ENCODE measurements around the gene ASB2. TPM values are rescaled to one million over a fixed set of nuclear protein-coding genes. Genes with fewer than 3 reads are reported as not detected.
A peak's percentile ranks its signal among the peaks of the same experiment; 100 is the strongest.

The ASB2 gene
- total RNA-seq, 2 donors from 2014 or later = 47.2 to 48.3 TPM

DNA sequence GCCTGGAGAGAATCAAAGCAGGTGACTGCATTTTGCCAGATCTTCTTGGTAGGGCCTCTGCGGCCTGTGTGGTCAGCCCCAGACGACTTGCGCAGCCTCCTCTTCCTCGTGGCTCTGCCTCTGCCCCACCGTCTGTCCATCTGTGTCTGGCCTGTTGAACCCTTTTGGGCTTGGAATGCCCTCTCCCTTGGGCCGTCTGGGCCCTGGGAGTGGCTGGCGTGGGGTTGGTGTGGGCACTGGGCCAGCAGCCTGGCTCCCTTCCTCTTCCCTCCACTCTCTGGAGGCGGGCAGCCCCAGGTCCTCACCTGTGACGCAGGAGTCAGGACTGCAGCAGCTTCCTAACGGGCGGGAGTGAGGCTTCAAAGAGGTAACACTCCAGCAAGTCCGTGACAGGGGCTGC, 11.0 kb upstream of the ASB2 start:
- ATAC-seq (ENCODE audit: insufficient number of reproducible peaks, low FRiP score, low read depth) = no peak
- H3K4me1 ChIP-seq (ENCODE audit: control insufficient read depth in 1 of 2, low read depth in 2 of 2) = peaks cover 0 to 51% of the 10 kb centered on the region in 2 donors

DNA sequence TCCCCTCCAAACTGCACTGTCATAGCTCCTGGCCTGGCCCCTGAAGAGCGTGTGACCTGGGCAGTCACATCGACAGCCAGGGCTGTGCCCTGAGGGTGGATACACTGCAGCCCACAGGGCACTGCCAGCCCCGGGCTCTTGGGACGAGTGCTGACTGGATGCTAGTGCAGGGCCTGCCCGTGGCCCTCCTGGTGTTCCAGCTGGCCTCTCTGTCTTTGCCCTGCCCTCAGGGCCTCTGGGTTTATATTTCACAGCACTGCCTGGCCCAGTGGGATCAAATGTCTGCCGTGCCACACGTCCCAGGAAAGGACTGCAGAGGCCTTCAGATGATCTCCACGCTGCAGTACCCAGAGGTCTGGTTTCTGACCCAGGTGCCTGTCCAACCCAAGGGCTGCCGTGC, 10.6 kb upstream of the ASB2 start:
- Histone ChIP-seq H3K36me3 (no peaks in the 10 kb centered on the region), H3K27ac (peak overlapping the region; percentile 66 to 80), H3K27me3 (replicated peaks; ENCODE audit: insufficient read depth) (no peaks in the 10 kb centered on the region), H3K4me3 (no peak overlapping the region), H3K4me1 (ENCODE audit: control insufficient read depth in 1 of 2, low read depth in 2 of 2) (peaks cover 0 to 56% of the 10 kb centered on the region in 2 donors), H3K9me3 (no peaks in the 10 kb centered on the region)
- TF ChIP-seq, protein P1, sequence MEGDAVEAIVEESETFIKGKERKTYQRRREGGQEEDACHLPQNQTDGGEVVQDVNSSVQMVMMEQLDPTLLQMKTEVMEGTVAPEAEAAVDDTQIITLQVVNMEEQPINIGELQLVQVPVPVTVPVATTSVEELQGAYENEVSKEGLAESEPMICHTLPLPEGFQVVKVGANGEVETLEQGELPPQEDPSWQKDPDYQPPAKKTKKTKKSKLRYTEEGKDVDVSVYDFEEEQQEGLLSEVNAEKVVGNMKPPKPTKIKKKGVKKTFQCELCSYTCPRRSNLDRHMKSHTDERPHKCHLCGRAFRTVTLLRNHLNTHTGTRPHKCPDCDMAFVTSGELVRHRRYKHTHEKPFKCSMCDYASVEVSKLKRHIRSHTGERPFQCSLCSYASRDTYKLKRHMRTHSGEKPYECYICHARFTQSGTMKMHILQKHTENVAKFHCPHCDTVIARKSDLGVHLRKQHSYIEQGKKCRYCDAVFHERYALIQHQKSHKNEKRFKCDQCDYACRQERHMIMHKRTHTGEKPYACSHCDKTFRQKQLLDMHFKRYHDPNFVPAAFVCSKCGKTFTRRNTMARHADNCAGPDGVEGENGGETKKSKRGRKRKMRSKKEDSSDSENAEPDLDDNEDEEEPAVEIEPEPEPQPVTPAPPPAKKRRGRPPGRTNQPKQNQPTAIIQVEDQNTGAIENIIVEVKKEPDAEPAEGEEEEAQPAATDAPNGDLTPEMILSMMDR (IDR thresholded peaks at IDR 0.05) = no peak
- DNase-seq (ENCODE audit: low spot score) (no peak), ATAC-seq (ENCODE audit: insufficient number of reproducible peaks, low FRiP score, low read depth) (no peak)

More for the DNA sequence above, 11.0 kb upstream of the ASB2 start:
- TF ChIP-seq, protein P1 (IDR thresholded peaks at IDR 0.05) = no peak
- H3K9me3 ChIP-seq = no peaks in the 10 kb centered on the region
- H3K36me3 ChIP-seq = no peaks in the 10 kb centered on the region
- no peaks in the 10 kb centered on the region for H3K27me3 ChIP-seq (replicated peaks; ENCODE audit: insufficient read depth)
- H3K4me3 ChIP-seq = peak overlapping the region; percentile 2
- H3K27ac ChIP-seq = peak overlapping the region; percentile 66 to 80
- DNase-seq (ENCODE audit: low spot score) = no peak

DNA sequence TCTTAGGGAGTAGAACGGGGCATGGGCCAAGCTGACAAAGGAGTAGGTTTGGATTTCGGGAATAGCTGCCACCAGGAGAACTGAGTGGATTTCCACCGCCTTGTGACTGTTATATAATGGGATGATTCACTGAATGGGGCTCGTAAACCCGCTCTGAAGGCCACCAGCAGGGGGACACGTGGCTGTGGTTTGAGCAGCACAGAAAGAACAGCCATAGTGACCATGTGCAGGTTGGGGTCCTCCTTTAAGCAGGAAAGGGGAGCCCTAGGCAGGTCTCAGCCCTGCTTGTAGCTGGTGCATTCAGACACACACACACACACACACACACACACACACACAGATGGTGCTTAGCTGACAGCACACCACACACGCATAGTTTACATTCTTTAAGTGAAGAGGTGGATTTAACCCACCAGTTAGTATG, 8.6 kb upstream of the ASB2 start:
- peak; percentile 25 for ATAC-seq (ENCODE audit: insufficient number of reproducible peaks, low FRiP score, low read depth)
- H3K27ac ChIP-seq = peak overlapping the region; percentile 59 to 67
- TF ChIP-seq, protein P1 (IDR thresholded peaks at IDR 0.05) = peak; percentile 64

DNA sequence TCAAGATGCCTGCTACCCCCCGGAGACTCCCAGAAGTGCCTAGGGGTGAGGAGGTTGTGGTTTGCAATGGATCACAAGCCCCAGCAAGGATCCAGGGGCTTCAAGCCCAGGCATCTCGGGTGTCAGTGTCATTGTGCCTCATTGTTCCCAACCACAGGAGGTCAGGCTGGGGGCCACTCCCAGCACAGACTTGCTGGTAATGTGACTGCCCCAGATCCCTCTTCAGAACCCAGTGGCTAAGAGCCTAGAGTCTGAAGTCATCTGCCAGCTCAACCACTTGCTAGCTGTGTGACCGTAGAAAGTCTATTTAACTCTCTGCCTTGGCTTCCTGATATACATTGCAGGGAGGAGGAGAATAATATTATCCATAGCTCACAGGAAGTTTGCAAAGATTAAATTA, 7.7 kb upstream of the ASB2 start:
- TF ChIP-seq, protein P1 (IDR thresholded peaks at IDR 0.05) = no peak
- H3K9me3 ChIP-seq = no peaks in the 10 kb centered on the region
- H3K4me3 ChIP-seq = no peak overlapping the region
- ATAC-seq (ENCODE audit: insufficient number of reproducible peaks, low FRiP score, low read depth) = no peak
- no peaks in the 10 kb centered on the region for H3K36me3 ChIP-seq
- DNase-seq (ENCODE audit: low spot score) = no peak
- H3K27ac ChIP-seq = peak overlapping the region; percentile 90 to 91
- peaks cover 5 to 76% of the 10 kb centered on the region in 2 donors for H3K4me1 ChIP-seq (ENCODE audit: control insufficient read depth in 1 of 2, low read depth in 2 of 2)
- no peaks in the 10 kb centered on the region for H3K27me3 ChIP-seq (replicated peaks; ENCODE audit: insufficient read depth)

More for the DNA sequence above, 8.6 kb upstream of the ASB2 start:
- Histone ChIP-seq H3K4me1 (ENCODE audit: control insufficient read depth in 1 of 2, low read depth in 2 of 2) (peaks cover 5 to 75% of the 10 kb centered on the region in 2 donors), H3K27me3 (replicated peaks; ENCODE audit: insufficient read depth) (no peaks in the 10 kb centered on the region), H3K36me3 (no peaks in the 10 kb centered on the region), H3K4me3 (no peak overlapping the region), H3K9me3 (no peaks in the 10 kb centered on the region)
- no peak for DNase-seq (ENCODE audit: low spot score)

DNA sequence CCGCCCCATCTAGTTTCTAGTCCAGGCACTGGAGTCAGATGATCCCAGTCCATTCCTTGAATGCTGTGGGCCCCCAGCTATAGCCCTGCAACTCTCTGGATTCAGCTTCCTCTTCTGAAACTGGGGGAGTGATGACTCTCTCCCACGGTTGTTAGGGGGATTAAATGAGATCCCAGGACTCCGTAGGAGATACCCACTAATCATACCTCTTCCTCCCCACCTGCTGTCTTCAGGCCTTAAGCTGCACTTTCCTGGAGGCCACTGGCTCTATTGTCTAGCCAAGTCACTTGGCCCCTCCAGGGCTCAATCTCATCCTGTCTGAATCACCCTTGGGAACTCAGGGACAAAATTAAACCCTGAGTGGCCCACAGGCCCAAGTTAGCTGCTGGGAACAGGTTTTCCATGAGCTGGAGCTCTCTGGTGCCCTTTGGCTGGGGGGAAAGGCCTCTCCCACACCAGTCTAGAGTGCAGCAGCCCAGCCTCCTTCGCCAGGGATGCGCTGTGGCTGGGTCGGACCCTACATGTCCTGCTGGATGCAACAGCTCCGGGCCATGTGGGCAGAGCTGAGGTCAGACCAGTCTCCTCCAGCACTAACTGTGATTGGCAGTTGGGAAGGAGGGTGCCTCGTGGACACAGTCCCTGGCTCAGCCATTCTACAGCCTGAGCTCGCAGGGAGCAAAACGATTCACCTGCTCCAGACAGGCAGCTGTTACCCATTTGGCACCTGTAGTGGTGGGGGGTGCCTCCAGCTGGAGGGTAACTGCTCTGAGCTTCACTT, 6.0 kb upstream of the ASB2 start:
- Histone ChIP-seq H3K9me3 (no peaks in the 10 kb centered on the region), H3K4me1 (ENCODE audit: control insufficient read depth in 1 of 2, low read depth in 2 of 2) (peaks cover 5 to 83% of the 10 kb centered on the region in 2 donors), H3K27me3 (replicated peaks; ENCODE audit: insufficient read depth) (no peaks in the 10 kb centered on the region), H3K4me3 (no peak overlapping the region), H3K27ac (peak overlapping the region; percentile 90 to 91), H3K36me3 (no peaks in the 10 kb centered on the region)
- TF ChIP-seq, protein P1 (IDR thresholded peaks at IDR 0.05) = no peak
- DNase-seq (ENCODE audit: low spot score) (no peak), ATAC-seq (ENCODE audit: insufficient number of reproducible peaks, low FRiP score, low read depth) (no peak)

Data from thoracic aorta (tissue), 2 donors.